ENCODE measurements around the gene TULP4.
"Not testable (repeated sequence)": the region's sequence is repeated elsewhere in the genome, so short reads cannot be mapped to it uniquely, and the experiment has no call there.

The TULP4 gene

DNA sequence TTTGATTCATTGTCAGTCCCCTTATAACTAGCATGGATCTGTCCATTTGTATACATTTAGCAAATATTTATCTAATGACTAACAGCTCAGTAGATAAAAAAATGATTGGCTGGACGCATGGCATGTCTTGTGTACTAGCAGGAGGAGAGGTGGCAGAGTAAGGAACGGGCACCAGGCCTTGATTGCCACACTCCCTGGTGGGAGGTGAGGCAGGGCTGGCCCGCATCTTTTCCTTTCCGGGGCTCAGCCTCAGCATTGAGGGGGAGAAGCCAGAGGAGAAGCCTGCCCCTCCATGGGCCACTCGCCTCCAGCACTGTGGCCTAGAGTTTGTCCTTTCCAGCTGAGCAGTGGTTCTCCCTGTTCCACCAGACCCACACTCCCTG, 162.7 kb downstream of the TULP4 start:
- ATAC-seq: no peak

DNA sequence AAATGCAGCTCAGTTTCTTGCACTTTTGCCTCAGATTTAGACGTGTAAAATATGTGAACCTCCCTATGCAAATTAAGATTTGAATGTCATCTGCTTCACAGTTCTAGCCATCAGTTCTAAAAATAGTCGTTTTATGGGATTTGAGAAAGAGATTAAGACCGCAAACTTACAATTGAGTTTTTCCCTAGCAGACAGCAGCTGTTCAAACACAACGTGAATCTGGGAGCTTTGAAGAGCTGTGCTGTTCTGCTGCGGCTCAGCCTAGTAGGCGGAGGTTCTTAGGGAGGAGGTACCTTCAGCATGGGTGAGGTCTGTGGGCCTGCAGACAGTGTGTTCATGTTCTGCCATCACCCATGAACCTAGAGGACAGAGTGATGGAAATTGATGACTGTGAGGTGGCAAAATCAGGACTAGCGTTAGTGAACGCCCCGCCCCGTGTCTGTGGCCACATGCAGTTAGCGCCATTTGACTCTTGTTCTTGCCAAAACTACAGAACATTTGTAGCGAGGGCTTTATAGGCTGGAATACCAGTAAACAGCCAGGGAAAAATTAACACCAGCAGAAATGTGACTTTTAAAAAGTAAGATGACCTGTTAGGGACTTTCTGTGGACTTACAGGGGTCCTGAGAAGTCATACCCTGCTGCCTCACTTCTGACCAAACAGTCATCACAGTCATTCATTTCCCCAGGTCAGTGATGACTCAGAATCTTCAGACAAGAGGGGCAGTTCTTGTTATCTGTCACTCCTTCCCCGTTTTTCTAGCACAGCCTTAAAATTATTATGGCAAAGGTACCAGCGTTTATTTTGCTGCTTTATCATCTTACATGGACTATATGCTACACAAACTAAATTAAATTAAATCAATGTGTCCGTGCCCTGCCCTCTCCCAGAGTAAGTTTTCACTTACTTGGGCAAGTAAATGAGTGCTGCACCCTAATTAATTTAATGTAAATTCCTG, 163.4 kb downstream of the TULP4 start:
- ATAC-seq: peak; percentile 25 to 58

DNA sequence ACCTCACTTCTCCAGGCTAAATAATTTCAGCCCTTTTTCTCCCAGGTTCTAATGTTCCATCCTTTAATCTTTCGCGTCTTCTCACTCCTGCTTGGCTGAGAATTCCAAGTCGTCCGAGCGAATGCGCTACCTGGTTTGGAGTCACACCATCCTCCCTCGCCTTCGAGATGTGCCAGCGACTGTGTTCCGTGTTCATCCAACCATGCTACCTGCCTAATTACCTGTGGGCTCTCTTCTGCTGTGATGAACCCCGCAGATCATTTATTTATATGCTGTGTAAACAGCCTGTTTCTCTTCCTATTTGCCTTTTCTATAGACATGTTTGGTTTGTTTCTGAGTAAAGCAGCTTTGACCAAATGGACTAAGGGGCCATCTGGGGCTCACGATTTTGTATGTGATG, 164.1 kb downstream of the TULP4 start:
- no peak for ATAC-seq

DNA sequence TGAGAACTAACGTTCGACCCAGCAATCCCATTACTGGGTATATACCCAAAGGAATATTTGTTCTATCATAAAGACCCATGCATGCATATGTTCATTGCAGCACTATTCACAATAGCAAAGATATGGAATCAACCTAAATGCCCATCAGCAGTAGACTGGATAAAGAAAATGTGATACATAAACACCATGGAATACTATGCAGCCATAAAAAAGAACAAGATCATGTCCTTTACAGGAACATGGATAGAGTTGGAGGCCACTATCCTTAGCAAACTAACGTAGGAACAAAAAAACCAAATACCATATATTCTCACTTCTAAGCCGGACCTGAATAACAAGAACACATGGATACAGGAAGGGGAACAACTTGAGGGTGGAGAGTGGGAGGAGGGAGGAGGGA, 165.5 kb downstream of the TULP4 start:
- not testable (repeated sequence) for ATAC-seq

DNA sequence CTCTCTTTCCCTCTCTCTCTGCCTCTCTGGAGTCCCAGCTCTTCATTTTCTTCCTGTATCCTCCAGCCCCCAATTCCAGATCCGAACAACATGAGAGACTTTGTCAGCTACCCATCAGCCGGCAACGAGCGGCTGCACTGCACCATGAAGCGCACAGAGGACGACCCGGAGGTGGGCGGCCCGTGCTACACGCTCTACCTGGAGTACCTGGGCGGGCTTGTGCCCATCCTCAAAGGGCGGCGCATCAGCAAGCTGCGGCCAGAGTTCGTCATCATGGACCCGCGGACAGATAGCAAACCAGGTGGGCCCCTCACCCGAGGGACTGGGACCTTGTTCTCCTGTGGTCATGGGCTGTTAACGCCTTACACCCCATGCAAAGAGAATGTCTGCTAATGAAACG, 168.7 kb downstream of the TULP4 start:
- ATAC-seq: no peak

DNA sequence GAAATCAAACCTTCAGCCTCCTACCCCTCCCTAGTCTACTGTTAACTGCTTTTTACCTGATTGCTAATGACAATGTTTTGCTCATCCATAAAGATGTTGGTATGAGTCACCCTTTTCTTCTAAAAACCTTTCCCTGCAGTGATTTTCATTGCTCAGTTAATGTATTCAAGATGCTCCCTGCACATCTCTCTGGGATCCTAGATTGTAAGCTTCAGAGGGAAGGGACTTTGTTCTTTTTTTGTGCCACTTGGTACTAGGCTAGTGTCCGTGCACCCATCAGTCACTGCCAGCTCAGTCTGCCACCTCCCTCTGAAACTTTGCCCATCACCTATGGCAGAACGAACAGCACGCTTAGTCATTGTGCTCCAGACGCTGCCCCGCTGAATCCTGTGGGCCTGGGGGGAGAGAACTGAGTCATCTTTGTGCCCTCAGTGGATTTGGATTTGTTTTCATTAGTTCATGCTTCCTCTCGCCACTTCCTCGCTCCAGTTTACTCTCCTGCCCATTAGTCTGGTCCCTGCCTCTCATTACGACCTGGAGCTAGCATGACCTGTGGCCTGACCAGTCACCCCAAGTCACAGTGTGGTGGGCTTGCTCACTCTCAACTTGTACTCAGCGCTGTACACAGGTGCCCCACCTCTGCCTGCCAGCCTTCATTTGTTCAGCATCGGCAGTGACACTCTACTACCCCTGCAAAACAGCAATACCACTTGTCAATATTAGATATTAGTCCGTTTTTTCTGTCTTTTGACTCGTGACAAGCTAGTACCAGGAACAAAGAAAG, 169.6 kb downstream of the TULP4 start:
- no peak for ATAC-seq

DNA sequence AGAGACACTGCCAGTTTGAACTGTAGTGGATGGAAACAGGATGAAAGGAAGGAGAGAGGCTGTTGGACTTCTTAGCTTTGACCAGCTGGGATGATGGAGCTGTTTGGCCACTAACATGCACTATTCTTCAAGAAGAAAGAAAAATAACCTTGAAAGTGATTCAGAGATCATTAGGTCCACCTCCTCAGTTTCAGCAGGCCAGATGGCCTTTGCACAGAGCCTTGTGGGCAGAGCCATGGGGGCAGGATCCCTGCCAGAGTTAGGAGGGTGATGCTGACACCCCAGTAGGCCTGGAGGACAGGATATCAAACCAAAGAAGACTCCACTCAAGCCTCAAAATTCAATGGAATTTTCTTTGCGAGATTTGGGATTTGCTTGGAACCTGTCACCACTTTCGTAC, 173.2 kb downstream of the TULP4 start:
- no peak for ATAC-seq

DNA sequence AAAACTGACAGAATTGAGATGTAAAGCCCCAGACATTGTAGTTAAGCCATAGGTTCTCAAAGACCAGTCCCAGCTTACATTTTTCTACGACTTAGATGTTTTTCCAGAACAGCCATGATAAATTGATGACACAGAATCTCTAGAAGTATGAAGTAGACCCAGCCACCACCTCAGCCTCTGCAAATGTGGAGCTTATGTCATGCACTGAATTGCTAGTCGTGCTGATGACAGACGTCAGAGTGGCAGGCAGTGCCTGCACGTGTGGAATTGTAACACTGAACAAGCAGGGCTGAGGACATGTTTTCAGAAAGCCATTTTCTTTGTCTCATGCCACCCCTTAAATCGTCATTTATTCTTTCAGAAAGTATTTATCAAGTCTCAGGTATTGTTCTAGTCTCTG, 175.2 kb downstream of the TULP4 start:
- ATAC-seq: no peak

DNA sequence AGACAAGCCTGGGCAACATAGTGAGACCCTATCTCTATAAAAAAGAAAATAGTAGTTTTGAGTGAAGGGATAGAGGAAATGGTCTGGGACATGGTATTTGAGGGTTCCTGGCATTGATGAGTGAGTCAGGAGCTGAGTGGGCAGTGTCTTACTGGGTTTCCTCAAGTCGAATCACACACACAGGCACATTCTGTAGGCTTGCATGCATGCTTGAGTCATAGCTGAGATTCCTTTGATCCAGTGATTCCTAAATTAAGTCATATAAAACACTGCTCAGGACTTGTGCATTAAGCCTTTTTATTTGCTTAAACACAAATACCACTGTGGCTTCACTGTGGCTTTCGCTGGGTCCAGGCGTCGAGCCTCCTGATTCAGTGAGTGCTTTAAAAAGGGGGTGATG, 175.8 kb downstream of the TULP4 start:
- ATAC-seq: no peak

DNA sequence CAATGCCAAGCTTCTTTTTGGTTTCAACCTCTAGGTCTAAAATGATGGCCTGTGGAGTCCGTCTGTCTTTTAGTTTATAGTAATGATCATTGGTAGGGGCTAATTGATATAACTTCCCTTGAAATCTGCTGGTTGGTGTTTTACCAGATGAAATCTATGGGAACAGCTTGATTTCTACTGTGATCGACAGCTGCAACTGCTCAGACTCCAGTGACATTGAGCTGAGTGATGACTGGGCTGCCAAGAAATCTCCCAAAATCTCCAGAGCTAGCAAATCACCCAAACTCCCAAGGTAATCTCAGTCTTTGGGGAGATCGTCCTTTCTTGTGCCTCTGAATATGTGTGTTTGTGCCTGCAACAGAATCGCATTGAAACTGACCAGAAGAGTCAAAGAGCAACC, 177.2 kb downstream of the TULP4 start:
- ATAC-seq: no peak

DNA sequence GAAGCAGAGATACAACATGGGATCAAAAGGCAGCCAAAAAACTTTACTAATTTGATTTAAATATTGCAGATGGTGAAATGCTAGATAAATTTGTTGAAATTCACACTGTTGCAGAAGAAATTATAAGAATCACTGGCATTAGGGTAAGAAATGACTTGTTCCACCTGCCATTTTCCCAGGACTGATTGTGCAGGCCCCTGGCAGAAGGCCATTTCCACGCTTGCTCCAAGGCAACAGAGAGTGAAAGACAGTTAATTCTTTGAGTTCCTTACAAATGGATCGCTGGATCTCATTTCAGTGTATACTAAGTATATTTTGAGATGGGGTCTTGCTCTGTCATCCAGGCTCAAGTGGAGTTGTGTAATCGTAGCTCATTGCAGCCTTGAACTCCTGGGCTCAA, 180.6 kb downstream of the TULP4 start:
- no peak for ATAC-seq

DNA sequence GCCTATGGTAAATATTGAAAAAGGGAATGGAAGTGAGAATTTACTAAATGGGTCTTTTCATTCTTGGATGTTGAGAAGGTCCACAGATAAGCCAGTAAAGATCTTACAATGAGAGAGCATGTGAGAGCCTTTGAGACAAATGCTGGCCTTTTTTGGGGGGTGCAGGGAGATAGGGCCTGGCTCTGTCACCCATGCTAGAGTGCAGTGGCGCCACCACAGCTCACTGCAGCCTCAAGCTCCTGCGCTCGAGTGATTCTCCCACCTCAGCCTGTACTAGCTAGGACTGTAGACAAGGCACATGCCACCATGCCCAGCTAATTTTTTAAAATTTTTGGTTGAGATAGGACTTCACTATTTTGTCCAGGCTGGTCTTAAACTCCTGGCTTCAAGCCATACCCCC, 184.4 kb downstream of the TULP4 start:
- ATAC-seq: no peak

DNA sequence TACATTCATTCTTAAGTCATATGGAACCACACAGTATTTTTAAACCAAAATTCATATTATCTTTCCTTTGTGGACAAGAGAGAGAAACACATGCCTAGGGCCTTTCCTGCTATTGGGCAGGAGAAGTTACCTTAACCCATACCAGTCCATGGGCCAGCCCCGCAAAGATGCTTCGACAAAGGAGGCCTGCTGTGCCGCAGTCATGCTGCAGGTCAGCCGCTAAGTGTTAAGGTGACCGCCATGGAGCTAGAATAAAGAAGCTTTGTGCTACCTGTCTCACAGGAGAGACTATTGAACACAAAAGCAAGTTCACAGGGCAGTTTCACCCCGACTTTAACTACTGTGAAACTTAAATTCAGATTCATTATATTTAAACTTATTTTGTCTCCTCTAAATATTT, 185.4 kb downstream of the TULP4 start:
- no peak for ATAC-seq

DNA sequence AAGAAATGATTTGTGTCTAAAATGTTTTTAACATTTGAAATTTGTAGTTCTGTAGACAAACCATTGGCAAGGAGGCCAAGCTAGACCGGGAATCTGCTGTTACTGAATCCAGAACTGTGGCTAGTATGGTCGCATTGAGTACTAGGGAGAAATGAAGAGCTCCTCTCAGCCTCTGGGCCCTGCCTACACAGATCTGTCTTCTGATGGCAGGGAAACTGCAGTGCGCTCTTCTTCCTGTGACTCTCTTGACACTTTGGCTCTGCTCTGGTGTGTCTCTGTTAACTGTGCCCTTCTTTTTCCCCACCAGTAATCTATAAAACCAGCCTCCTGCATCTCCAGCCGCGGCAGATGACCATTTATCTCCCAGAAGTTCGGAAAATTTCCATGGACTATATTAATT, 186.1 kb downstream of the TULP4 start:
- no peak for ATAC-seq

DNA sequence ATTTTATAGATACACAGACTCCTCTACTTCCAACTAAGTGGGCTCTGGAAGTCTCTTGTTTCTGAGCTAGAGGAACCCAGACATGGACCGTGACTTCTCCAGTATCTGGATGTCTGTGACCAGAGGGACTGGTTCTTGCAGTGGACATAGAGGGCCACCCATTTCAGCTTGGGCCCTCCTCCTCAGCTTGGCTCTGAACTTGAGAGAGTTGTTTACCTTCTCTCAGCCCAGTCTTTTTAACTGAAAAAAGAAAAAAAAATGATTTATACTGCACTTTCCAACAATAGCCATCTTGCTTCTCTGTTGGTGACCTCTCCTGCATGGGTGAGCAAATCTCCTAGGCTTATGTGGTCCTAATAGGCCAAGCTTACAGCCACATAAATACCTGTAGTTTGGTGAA, 187.3 kb downstream of the TULP4 start:
- ATAC-seq: no peak

DNA sequence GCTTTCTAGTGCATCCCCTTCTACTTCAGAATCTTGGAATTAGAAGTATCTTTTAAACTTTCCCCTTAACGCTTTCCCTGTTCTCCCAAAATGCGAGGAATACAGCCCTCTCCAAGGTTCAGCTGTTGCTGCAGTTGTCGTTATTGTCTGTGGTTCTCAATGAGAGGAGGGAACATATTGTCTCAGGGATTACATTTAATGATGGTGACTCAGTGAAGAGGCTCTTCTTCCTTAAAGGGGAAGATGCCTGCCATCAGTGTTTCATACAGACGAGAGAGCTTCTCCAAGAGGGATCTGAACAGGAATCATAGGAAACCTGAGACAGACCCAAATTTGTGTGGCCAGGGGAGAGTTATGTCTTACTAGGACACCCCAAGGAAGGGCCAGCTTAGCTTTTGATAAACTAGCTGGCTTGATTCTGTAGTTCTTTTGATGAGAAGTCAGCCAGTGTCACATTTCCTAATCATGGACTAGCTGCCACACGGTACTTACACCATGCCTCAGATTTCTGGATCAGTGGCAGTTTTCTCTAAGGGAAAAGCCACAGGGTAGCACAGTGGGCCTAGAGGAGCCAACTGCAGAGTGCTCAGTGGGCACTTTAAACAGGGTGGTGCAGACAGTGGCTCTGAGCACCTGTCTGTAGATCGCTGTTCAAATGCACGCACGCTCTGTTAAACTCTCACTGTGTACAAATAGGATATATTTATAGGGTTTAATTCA, 187.9 kb downstream of the TULP4 start:
- no peak for ATAC-seq

DNA sequence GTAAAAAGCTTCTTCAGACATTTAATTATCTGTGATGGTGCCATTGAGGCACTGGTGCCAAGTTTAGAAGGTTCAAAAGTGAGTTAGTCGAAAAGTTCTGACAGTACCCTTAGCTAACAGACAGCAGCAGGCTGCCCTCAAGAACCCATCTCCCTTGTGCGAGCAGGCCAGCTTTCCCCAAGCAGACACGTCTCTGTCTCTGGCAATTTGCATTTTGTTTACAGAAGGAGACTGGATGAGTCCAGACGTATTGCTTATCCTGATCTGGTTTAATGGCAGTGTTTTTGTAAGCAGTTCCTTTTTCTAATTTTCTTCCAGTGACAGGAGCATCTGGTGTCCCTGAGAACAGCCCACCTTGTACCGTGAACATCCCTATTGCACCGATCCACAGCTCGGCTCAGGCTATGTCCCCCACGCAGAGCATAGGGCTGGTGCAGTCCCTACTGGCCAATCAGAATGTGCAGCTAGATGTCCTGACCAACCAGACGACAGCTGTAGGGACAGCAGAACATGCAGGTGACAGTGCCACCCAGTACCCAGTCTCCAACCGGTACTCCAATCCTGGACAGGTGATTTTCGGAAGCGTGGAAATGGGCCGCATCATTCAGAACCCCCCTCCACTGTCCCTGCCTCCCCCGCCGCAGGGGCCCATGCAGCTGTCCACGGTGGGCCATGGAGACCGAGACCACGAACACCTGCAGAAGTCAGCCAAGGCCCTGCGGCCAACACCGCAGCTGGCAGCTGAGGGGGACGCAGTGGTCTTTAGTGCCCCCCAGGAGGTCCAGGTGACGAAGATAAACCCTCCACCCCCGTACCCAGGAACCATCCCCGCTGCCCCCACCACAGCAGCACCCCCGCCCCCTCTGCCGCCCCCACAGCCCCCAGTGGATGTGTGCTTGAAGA, 189.3 kb downstream of the TULP4 start:
- ATAC-seq: no peak

DNA sequence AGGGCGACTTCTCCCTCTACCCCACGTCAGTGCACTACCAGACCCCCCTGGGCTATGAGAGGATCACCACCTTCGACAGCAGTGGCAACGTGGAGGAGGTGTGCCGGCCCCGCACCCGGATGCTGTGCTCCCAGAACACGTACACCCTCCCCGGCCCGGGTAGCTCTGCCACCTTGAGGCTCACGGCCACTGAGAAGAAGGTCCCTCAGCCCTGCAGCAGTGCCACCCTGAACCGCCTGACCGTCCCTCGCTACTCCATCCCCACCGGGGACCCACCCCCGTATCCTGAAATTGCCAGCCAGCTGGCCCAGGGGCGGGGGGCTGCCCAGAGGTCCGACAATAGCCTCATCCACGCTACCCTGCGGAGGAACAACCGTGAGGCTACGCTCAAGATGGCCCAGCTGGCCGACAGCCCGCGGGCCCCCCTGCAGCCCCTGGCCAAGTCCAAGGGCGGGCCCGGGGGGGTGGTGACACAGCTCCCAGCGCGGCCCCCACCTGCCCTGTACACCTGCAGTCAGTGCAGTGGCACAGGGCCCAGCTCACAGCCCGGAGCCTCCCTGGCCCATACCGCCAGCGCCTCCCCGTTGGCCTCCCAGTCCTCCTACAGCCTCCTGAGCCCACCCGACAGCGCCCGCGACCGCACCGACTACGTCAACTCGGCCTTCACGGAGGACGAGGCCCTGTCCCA, 190.1 kb downstream of the TULP4 start:
- ATAC-seq: no peak

DNA sequence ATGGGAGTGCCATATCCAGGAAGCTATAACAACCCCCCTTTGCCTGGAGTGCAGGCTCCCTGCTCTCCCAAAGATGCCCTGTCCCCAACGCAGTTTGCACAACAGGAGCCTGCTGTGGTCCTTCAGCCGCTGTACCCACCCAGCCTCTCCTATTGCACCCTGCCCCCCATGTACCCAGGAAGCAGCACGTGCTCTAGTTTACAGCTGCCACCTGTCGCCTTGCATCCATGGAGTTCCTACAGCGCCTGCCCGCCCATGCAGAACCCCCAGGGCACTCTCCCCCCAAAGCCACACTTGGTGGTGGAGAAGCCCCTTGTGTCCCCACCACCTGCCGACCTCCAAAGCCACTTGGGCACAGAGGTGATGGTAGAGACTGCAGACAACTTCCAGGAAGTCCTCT, 191.0 kb downstream of the TULP4 start:
- no peak for ATAC-seq

DNA sequence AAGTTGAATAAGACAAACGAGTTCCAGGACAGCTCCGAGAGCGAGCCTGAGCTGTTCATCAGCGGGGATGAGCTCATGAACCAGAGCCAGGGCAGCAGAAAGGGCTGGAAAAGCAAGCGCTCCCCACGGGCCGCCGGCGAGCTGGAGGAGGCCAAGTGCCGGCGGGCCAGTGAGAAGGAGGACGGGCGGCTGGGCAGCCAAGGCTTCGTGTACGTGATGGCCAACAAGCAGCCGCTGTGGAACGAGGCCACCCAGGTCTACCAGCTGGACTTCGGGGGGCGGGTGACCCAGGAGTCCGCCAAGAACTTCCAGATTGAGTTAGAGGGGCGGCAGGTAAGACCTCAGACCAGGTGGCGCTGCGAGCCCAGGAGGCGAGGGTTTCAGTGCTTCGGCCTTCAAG, 191.6 kb downstream of the TULP4 start:
- no peak for ATAC-seq

DNA sequence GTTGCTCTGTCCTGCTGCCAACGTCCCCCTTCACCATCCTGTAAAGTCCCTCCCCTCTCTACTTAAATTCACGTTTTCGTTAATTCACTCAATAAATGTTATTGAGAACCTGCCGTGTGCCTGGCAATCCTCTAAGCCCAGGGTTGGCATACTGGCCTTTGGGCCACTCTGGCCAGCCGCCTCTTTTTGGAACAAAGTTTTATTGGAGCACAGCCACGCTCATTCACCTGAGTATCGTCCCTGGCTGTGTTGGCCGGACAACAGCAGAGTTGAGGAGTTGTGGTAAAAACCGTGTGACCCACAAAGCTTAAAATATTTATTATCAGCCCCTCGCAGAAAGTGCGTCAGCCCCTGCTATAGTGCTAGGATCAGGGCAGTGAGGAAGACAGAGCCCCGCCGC, 192.9 kb downstream of the TULP4 start:
- no peak for ATAC-seq

DNA sequence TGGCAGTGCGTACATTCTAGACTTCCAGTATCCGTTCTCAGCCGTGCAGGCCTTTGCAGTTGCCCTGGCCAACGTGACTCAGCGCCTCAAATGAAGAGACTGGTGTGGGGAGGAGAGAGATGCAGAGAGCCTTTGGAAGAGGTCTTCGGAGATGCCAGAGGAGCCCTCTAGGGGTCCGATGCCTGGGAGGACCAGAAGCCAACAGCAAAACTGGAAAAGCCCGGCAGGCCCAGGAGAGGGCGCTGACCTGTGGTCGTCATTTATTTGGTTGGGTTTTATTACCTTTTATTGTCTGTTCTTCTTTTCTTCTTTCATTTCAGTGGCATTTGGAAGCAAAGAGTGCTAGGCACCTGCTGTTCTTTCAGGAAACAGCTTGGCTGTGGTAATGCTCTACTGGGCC, 194.3 kb downstream of the TULP4 start:
- no peak for ATAC-seq

Measured in activated CD4-positive, CD25-positive, alpha-beta regulatory T cell treated with anti-CD3 and anti-CD28 coated beads, Interleukin-2, amount 50 U/mL, for 24 hours (primary cell).